IMR-90 (cell line): Measurements from ENCODE around the gene MZB1. TPM values are rescaled to one million over a fixed set of nuclear protein-coding genes. Genes with fewer than 3 reads are reported as not detected.

Experiments
- ATAC-seq: fragments of 200-7000 bp; cut with Tn5 transposase; 2 replicates; pipeline ENCODE4 v1.9.1; 2020; ENCODE audit warnings: low read depth, mild to moderate bottlenecking, moderate library complexity
- BruUV-seq: library from RNA; stranded (reverse); fragments of 400-500 nt; replicated peaks from 2 replicates; lab custom pipeline; 2021; lab: Mats Ljungman, UMichigan
- CTCF ChIA-PET: fragments of 300-600 bp; formaldehyde crosslinking; extraction: SDS; loops from one replicate; lab custom pipeline; 2021; ENCODE audit warnings: antibody characterized with exemption; lab: Yijun Ruan, JAX
- POLR2A ChIA-PET: fragments of 300-600 bp; sonication (Branson Sonifier 250); formaldehyde crosslinking; loops from one replicate; lab custom pipeline; 2022; ENCODE audit warnings: antibody characterized with exemption; ENCODE audit not compliant: unreplicated experiment; lab: Charles Lee
- DNase-seq: peaks from one replicate; pipeline ENCODE4 v3.0.0; 2013
- H2AFZ ChIP-seq: replicated peaks from 2 replicates; pipeline ENCODE3; 2013; ENCODE audit warnings: low read length, mild to moderate bottlenecking; ENCODE audit not compliant: poor library complexity
- H2AK5ac ChIP-seq: 2 replicates; pipeline ENCODE4 v1.6.1; 2013; ENCODE audit warnings: low read depth, low read length, inconsistent platforms
- H2AK9ac ChIP-seq: replicated peaks from 2 replicates; pipeline ENCODE3; 2013; ENCODE audit warnings: mild to moderate bottlenecking, low read depth, low read length, moderate library complexity; ENCODE audit not compliant: poor library complexity
- H2BK120ac ChIP-seq: 2 replicates; pipeline ENCODE4 v1.6.1; 2013; ENCODE audit warnings: low read depth, low read length, inconsistent platforms
- H2BK15ac ChIP-seq: 3 replicates; pipeline ENCODE4 v1.6.1; 2013; ENCODE audit warnings: low read depth, low read length, inconsistent platforms
- H2BK20ac ChIP-seq: 2 replicates; pipeline ENCODE4 v1.6.1; 2013; ENCODE audit warnings: low read depth, mild to moderate bottlenecking, inconsistent platforms, low read length, moderate library complexity
- H2BK5ac ChIP-seq: 2 replicates; pipeline ENCODE4 v1.6.1; 2013; ENCODE audit warnings: mild to moderate bottlenecking, low read depth, low read length, inconsistent platforms; ENCODE audit not compliant: poor library complexity, severe bottlenecking
- H3K14ac ChIP-seq: replicated peaks from 2 replicates; pipeline ENCODE4 v1.6.1; 2013; ENCODE audit warnings: low read depth, low read length, inconsistent platforms
- H3K18ac ChIP-seq: 2 replicates; pipeline ENCODE4 v1.6.1; 2013; ENCODE audit warnings: low read depth, low read length, control low read depth
- H3K23ac ChIP-seq: 2 replicates; pipeline ENCODE4 v1.6.1; 2013; ENCODE audit warnings: low read depth, low read length, inconsistent platforms
- H3K27ac ChIP-seq: 2 replicates; pipeline ENCODE4 v1.5.1; 2013; ENCODE audit warnings: mild to moderate bottlenecking, control low read depth, low read length; ENCODE audit not compliant: insufficient read depth
- H3K27me3 ChIP-seq: 2 replicates; pipeline ENCODE4 v1.6.1; 2013; ENCODE audit warnings: low read length; ENCODE audit not compliant: control insufficient read depth, insufficient read depth
- H3K36me3 ChIP-seq: 2 replicates; pipeline ENCODE4 v1.6.1; 2013; ENCODE audit warnings: low read length, mixed read lengths; ENCODE audit not compliant: control insufficient read depth, insufficient read depth
- H3K4ac ChIP-seq: 2 replicates; pipeline ENCODE4 v1.6.1; 2013; ENCODE audit warnings: low read depth, low read length, inconsistent platforms
- H3K4me1 ChIP-seq: 2 replicates; pipeline ENCODE4 v1.6.1; 2013; ENCODE audit warnings: low read length, mixed read lengths; ENCODE audit not compliant: control insufficient read depth, insufficient read depth
- H3K4me2 ChIP-seq: 2 replicates; pipeline ENCODE4 v1.6.1; 2013; ENCODE audit warnings: low read depth, mild to moderate bottlenecking, control low read depth, low read length, moderate library complexity
- H3K4me3 ChIP-seq: 2 replicates; pipeline ENCODE4 v1.5.1; 2013; ENCODE audit warnings: low read depth, mild to moderate bottlenecking, control low read depth, low read length, moderate library complexity; ENCODE audit not compliant: insufficient read depth
- H3K56ac ChIP-seq: 2 replicates; pipeline ENCODE4 v1.6.1; 2013; ENCODE audit warnings: low read length, inconsistent platforms; ENCODE audit not compliant: insufficient read depth; ENCODE audit errors: extremely low read depth
- H3K79me1 ChIP-seq, 2 experiments: 2 replicates each; pipeline ENCODE4 v1.6.1; 2013; ENCODE audit warnings: low read length in 2 of 2, inconsistent platforms in 1 of 2, low read depth in 1 of 2
- H3K9ac ChIP-seq: 2 replicates; pipeline ENCODE4 v1.6.1; 2013; ENCODE audit warnings: low read depth, low read length, control low read depth
- H3K9me1 ChIP-seq: 2 replicates; pipeline ENCODE4 v1.6.1; 2013; ENCODE audit warnings: low read length, inconsistent platforms; ENCODE audit not compliant: insufficient read depth
- H3K9me3 ChIP-seq: 2 replicates; pipeline ENCODE4 v1.6.1; 2013; ENCODE audit warnings: low read length; ENCODE audit not compliant: control insufficient read depth, insufficient read depth
- H4K20me1 ChIP-seq: 2 replicates; pipeline ENCODE4 v1.6.1; 2013; ENCODE audit warnings: low read length, inconsistent platforms; ENCODE audit not compliant: insufficient read depth
- H4K5ac ChIP-seq: 2 replicates; pipeline ENCODE4 v1.6.1; 2013; ENCODE audit warnings: mild to moderate bottlenecking, low read depth, low read length, control low read depth
- H4K8ac ChIP-seq, 2 experiments: 2 replicates each; pipeline ENCODE4 v1.6.1; 2013; ENCODE audit warnings: low read depth in 2 of 2, low read length in 2 of 2, control low read depth in 1 of 2, inconsistent platforms in 1 of 2
- H4K91ac ChIP-seq: 2 replicates; pipeline ENCODE4 v1.6.1; 2013; ENCODE audit warnings: low read depth, low read length, inconsistent platforms; ENCODE audit not compliant: insufficient read depth
- BHLHE40 ChIP-seq: fragments of 150-350 bp; IDR thresholded peaks from 2 replicates; pipeline ENCODE4 v1.6.1; 2016; ENCODE audit warnings: mild to moderate bottlenecking, low read depth, low read length
- CEBPB ChIP-seq: IDR thresholded peaks from 2 replicates; pipeline ENCODE4 v1.6.1; 2012; ENCODE audit warnings: low read depth, low read length, improper control_type of control experiment
- CHD1 ChIP-seq: IDR thresholded peaks from 2 replicates; pipeline ENCODE4 v1.6.1; 2012; ENCODE audit warnings: low read depth, low read length, improper control_type of control experiment
- MAFK ChIP-seq: IDR thresholded peaks from 2 replicates; pipeline ENCODE4 v1.6.1; 2012; ENCODE audit warnings: low read depth, low read length, improper control_type of control experiment
- NFE2L2 ChIP-seq: fragments of 150-350 bp; IDR thresholded peaks from 2 replicates; pipeline ENCODE4 v1.6.1; 2016; ENCODE audit warnings: low read depth, mild to moderate bottlenecking, low read length
- POLR2A ChIP-seq: IDR thresholded peaks from 2 replicates; pipeline ENCODE4 v1.6.1; 2012; ENCODE audit warnings: mild to moderate bottlenecking, low read depth, low read length
- WGBS, 2 experiments: methylation state at CpG; one replicate each; pipeline versions ENCODE4 v1.1.5 to v1.1.7; 2013; ENCODE audit warnings: missing lambda C conversion rate in 2 of 2; ENCODE audit not compliant: insufficient read length in 1 of 2; ENCODE audit errors: extremely low coverage in 2 of 2; 5-methylcytosine and 5-hydroxymethylcytosine counted together
- dilution Hi-C: fragments of 300-500 bp; cut with HindIII; formaldehyde crosslinking; loops from one replicate; pipeline ENCODE4 v1.14.3; 2018; ENCODE audit warnings: low sequenced_read_pairs; ENCODE audit not compliant: unreplicated experiment
- in situ Hi-C: fragments of 300-500 bp; cut with MboI; formaldehyde crosslinking; loops from 3 replicates; pipeline ENCODE4 v1.14.3; 2019; ENCODE audit warnings: low sequenced_read_pairs, inconsistent platforms, mixed read lengths
- intact Hi-C: fragments of 100-400 bp; cut with micrococcal nuclease; formaldehyde crosslinking; loops from 2 replicates; pipeline ENCODE4 v1.10.0; 2022
- polyA plus RNA-seq, 3 experiments: library from polyadenylated mRNA; depleted of rRNA; stranded (reverse); fragments of >200 nt; gene quantifications; 2 replicates each; pipeline ENCODE4 v1.2.3, GENCODE V29; 2012; ENCODE audit warnings: low replicate concordance in 1 of 3
- total RNA-seq: library from RNA; depleted of rRNA; stranded (reverse); fragments of >200 nt; gene quantifications from 2 replicates; pipeline ENCODE4 v1.2.3, GENCODE V29; 2012
- TF ChIP-seq, protein P1 (sequence below): fragments of 150-350 bp; IDR thresholded peaks from 2 replicates; pipeline ENCODE4 v1.6.1; 2017; ENCODE audit warnings: mild to moderate bottlenecking, antibody characterized with exemption, low read length, low read depth

Gene MZB1
- total and polyA plus RNA-seq, 2 of the 4 experiments (the other 2 are of a cell fraction), result not detected

- no peak for TF ChIP-seq CEBPB
Measured at GRCh38 chr5:139341689-139342422, 47.9 kb downstream of the MZB1 start, which contains the start of gene PAIP2 (continued).

DNA sequence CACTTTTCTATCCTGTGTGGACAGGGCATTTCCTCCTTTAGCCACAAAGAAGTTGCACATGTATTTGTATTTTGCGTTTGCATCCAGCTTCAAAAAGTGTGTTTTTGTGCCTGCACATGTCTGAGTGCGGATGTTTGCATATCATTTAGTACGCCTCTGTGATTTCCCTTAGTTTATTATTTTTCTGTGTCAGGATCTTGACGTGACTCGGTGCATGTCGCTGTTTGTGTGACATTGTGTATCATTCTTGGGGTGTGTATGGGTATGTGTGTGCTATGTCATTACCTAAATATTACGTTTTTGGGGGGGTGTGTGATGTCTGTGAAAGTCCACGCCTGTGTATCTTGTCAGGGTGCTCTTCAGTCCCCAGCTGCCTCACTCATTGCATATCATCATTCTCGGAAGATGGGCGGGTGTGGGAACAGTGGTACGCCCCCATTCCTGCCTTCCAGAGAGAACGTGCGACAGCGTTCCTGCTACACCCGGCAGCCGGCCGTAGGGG lies 48.5 kb downstream of the MZB1 start:
- peak overlapping the region; percentile 52; the same call in 1 of the 2 replicates for H3K9ac ChIP-seq
- H4K8ac ChIP-seq, result peak overlapping the region in 1 of 2 experiments; percentile 75; a peak in 3 of 4 replicates
- peak overlapping the region; percentile 91 for H3K4me2 ChIP-seq
- in situ Hi-C loops (no loop called here), dilution Hi-C loops (no loop called here), intact Hi-C loops (no loop called here)
- no peak overlapping the region for H3K18ac ChIP-seq
- H3K36me3 ChIP-seq, result no peaks in the 10 kb centered on the region
- H2BK5ac ChIP-seq, result peak overlapping the region; percentile 38
- ATAC-seq, result no peak
- H4K20me1 ChIP-seq, result peaks cover 48% of the 10 kb centered on the region
- TF ChIP-seq POLR2A, result no peak
- TF ChIP-seq NFE2L2, result no peak
- no peak for TF ChIP-seq MAFK
- no peak for TF ChIP-seq CHD1
- TF ChIP-seq, protein P1, sequence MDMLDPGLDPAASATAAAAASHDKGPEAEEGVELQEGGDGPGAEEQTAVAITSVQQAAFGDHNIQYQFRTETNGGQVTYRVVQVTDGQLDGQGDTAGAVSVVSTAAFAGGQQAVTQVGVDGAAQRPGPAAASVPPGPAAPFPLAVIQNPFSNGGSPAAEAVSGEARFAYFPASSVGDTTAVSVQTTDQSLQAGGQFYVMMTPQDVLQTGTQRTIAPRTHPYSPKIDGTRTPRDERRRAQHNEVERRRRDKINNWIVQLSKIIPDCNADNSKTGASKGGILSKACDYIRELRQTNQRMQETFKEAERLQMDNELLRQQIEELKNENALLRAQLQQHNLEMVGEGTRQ, result no peak
- peak; percentile 98; the same call in 1 of the 2 replicates for TF ChIP-seq BHLHE40
- no peak overlapping the region for H2BK20ac ChIP-seq
- peak overlapping the region; percentile 96 for H2AFZ ChIP-seq
- H3K14ac ChIP-seq, result peak overlapping the region; percentile 64; the same call in 1 of the 2 replicates
- POLR2A ChIA-PET, result no interaction called here
- peaks cover 8% of the 10 kb centered on the region; the same call in 1 of the 2 replicates for H3K9me1 ChIP-seq
- peak overlapping the region; percentile 26 for H3K27ac ChIP-seq
- CTCF ChIA-PET, result interaction anchor here (1.3 to 1.4 kb wide), 2 partner anchors 12 to 14 kb away, joined by 3 to 4 read pairs; no protein-coding TSS in a partner anchor
- WGBS, 2 experiments, result 9% methylated on average over 11 of the region's 17 CpGs; no CpG with 5 or more reads in 1 of the 2 experiments
- BruUV-seq, result no TSS peak
- peak overlapping the region; percentile 27; the same call in 1 of the 2 replicates for H2AK5ac ChIP-seq
- peak overlapping the region; percentile 17; the same call in 1 of the 2 replicates for H3K4ac ChIP-seq
- no peak overlapping the region for H4K91ac ChIP-seq
- no peak overlapping the region for H4K5ac ChIP-seq
- peaks cover 3% of the 10 kb centered on the region for H3K4me1 ChIP-seq
- peak overlapping the region; percentile 34 for H2AK9ac ChIP-seq
- H3K23ac ChIP-seq, result peak overlapping the region; percentile 68; the same call in 1 of the 2 replicates
- H3K4me3 ChIP-seq, result peak overlapping the region; percentile 76
- peaks cover 0 to 42% of the 10 kb centered on the region in 2 experiments; a peak in 2 of 4 replicates for H3K79me1 ChIP-seq
- H3K56ac ChIP-seq, result no peak overlapping the region
- no peaks in the 10 kb centered on the region for H3K9me3 ChIP-seq
- no peak overlapping the region for H2BK120ac ChIP-seq
- H3K27me3 ChIP-seq, result no peaks in the 10 kb centered on the region
- no peak overlapping the region for H2BK15ac ChIP-seq
- DNase-seq, result no peak
